GM10266 (cell line): Measurements from ENCODE around the gene PTPRM.

Source experiments
- DNase-seq: peaks from one replicate; pipeline ENCODE4 v3.0.0; 2012; ENCODE audit errors: extremely low spot score
- TF ChIP-seq, protein P1 (sequence below): IDR thresholded peaks from 2 replicates; pipeline ENCODE4 v1.5.1; 2012; ENCODE audit warnings: mild to moderate bottlenecking, low read depth; ENCODE audit not compliant: control insufficient read depth, insufficient read depth; ENCODE audit errors: missing control alignments

Gene PTPRM

DNA sequence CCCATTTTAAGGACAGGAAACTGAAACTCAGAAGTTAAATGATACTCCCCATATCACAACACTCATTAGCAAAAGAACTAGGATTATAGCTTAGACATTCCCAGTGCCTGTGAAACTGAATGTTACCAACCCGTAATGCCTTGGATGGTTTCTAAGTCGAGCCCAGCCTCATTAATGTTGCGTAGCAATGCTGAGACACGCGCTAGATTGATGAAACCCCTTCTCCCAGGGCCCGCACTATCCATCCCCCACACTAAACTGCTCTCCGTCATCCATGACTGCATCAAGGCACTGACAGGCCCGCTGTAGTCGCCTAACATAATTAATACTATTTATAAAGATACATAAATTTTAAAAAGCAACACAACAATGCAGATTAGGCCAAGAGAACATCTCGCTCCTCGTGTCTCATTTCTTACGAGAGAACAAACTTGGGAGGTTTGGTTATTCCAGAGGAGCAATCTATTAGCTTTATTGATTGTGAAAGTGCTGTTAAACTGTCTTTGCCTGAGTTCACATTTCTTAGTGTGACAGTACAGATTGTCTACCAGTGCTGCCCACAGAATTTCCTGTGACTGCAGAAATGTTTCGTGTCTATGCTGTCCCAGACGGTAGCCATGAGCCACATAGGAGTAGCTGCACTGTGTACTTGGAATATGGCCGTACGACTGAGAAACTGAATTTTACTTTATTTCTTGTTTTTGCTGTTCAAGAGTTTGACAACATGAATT is 729.9 kb downstream of the PTPRM start:
- no peak for DNase-seq
- TF ChIP-seq, protein P1, sequence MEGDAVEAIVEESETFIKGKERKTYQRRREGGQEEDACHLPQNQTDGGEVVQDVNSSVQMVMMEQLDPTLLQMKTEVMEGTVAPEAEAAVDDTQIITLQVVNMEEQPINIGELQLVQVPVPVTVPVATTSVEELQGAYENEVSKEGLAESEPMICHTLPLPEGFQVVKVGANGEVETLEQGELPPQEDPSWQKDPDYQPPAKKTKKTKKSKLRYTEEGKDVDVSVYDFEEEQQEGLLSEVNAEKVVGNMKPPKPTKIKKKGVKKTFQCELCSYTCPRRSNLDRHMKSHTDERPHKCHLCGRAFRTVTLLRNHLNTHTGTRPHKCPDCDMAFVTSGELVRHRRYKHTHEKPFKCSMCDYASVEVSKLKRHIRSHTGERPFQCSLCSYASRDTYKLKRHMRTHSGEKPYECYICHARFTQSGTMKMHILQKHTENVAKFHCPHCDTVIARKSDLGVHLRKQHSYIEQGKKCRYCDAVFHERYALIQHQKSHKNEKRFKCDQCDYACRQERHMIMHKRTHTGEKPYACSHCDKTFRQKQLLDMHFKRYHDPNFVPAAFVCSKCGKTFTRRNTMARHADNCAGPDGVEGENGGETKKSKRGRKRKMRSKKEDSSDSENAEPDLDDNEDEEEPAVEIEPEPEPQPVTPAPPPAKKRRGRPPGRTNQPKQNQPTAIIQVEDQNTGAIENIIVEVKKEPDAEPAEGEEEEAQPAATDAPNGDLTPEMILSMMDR: no peak

GRCh38 chr18:8298186-8298585 is 731.1 kb downstream of the PTPRM start:
- TF ChIP-seq, protein P1: no peak
- DNase-seq: no peak

DNA sequence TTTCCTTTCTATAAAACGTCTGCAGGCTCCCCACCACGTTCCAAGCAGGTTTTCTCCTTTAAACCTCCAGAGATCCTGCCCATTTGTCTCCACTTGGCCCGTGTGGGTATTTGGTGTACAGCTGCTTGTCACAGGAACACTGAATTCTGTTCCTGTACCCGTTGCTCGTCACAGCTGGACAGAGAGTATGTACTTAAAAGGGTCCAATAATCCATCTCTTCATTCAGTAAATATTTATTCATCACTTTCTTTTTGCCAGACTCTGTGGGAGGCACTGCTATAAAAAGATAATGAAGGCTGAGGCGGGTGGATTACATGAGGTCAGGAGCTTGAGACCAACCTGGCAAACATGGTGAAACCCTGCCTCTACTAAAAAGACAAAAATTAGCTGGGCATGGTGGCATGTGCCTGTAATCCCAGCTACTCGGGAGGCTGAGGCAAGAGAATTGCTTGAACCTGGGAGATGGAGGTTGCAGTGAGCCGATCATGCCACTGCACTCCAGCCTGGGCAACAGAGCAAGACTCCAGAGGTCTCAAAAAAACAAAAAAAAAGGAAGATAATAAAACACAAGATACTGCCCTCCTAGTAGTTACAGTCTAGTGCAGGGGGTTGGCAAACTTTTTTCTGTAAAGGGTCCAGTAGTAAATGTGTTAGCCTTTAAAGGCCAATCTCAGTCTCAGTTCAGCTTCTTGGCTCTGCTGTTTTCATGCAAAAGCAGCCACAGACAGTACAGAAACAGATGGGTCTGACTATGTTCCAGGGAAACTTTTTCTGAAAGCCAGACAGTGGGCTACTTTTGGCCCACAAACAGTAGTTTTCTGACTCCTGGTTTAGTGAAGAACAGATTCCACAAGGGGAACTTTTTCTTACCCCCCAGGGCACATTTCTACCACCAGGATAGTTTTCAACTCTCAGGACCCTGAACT is 732.2 kb downstream of the PTPRM start:
- DNase-seq: no peak
- TF ChIP-seq, protein P1: no peak

GRCh38 chr18:8300751-8301410 is 733.8 kb downstream of the PTPRM start:
- TF ChIP-seq, protein P1: no peak
- DNase-seq: no peak

DNA sequence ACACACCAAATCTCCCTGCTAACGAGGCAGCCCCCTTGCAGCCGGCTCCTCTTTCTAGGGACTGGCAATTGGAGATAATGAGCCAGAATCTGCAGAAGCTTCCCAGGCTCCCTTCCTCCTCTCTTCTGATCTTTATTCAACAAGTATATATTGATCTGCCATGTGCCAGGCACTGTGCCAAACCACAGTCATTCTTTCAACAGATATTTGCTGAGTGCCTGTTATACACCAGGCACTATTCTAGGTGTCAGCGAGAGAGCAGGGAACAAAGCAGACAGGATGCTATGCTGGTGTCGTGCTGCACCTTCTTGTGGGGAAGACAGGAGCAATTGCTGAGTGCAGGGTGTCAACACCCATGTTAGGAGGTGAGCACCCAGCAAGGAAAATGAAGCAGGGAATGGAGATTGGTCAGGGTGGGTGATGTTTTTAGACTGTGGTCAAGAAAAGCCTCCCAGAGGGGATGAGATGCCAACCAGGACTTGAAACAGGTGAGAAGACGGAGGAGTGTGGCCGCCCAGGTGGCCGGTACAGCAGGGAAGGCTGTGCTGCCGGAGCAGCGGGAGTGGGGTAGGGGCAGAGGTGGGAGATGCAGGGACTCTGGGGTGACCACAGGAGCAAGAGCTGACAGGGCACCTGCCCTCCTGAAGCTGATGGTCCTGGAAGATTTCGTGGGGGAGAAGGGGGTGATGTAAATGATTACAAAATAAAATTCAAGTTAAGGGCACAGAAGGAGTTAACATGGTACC is 734.5 kb downstream of the PTPRM start:
- TF ChIP-seq, protein P1: no peak
- no peak for DNase-seq

DNA sequence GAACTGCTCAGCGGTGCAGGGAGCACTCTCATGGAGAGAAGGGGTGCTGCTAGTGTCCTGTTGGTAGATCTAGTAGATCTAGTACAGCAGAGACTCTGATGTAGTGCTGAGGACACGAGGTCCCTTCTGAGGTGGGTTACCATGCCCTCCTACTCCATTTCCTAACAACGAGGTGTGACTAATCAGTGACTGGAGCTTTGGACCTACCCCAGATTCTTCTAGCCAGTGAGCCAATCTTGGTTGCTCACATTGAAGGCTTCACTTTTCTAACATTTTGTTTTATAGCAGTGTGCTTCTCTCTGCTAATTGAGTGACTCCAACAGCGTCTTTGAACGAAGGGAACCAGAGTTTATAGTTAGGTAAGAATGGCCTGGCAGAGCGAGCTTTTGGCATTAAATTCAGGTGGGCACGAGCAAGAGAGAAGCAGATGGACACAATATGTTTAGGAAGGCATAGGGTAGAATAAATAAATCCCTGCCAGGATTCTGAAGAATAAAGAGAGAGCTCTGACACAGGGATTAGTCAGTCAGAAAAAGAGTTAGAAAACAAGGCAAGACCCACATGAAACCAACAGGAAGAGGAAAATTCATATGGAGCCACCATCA is 736.1 kb downstream of the PTPRM start:
- TF ChIP-seq, protein P1: no peak
- DNase-seq: no peak
